Endothelial cell of umbilical vein (primary cell): Measurements from ENCODE around the gene PHAF1. TPM values are rescaled to one million over a fixed set of nuclear protein-coding genes. Genes with fewer than 3 reads are reported as not detected.

ENCODE experiments used
- BruUV-seq: library from RNA; stranded (reverse); fragments of 400-500 nt; replicated peaks from 2 replicates; lab custom pipeline; 2021; lab: Mats Ljungman, UMichigan
- CTCF ChIA-PET: fragments of 300-600, 350-600 bp; sonication (Branson Sonifier 250); formaldehyde crosslinking; loops from one replicate; lab custom pipeline; 2021; ENCODE audit warnings: antibody characterized with exemption, inconsistent platforms; lab: Charles Lee
- POLR2A ChIA-PET: fragments of 300-600, 350-600 bp; sonication (Branson Sonifier 250); formaldehyde crosslinking; loops from one replicate; lab custom pipeline; 2021; ENCODE audit warnings: antibody characterized with exemption, inconsistent platforms; lab: Charles Lee
- DNase-seq: peaks from one replicate; pipeline ENCODE4 v3.0.0-alpha.2; 2011; ENCODE audit warnings: low read depth, low spot score
- FAIRE-seq: peaks from 2 replicates; lab custom pipeline; 2011; peaks lifted over from hg19 to GRCh38; lab: Jason Lieb, UNC
- H2AFZ ChIP-seq: 2 replicates; pipeline ENCODE4 v1.6.0; 2012; ENCODE audit warnings: low read depth, low read length, control low read depth, inconsistent platforms
- H3K27ac ChIP-seq: 2 replicates; pipeline ENCODE4 v1.5.1; 2011; ENCODE audit warnings: low read depth, mild to moderate bottlenecking, control low read depth, low read length, moderate library complexity; ENCODE audit not compliant: insufficient read depth
- H3K27me3 ChIP-seq, 2 experiments: 2 replicates each; pipeline versions ENCODE4 v1.6.0 to v1.6.1; 2011; ENCODE audit warnings: low read length in 2 of 2, mixed read lengths in 1 of 2; ENCODE audit not compliant: control insufficient read depth in 2 of 2, insufficient read depth in 2 of 2
- H3K36me3 ChIP-seq, 2 experiments: 2 replicates in 1 of 2; 3 replicates in 1 of 2; pipeline ENCODE4 v1.5.1; 2011; ENCODE audit warnings: low read length in 2 of 2, mild to moderate bottlenecking in 1 of 2, moderate library complexity in 1 of 2; ENCODE audit not compliant: control insufficient read depth in 2 of 2, insufficient read depth in 2 of 2; ENCODE audit errors: extremely low read depth in 1 of 2
- H3K4me1 ChIP-seq: 3 replicates; pipeline ENCODE4 v1.5.1; 2011; ENCODE audit warnings: mild to moderate bottlenecking, low read length; ENCODE audit not compliant: control insufficient read depth, insufficient read depth; ENCODE audit errors: extremely low read depth
- H3K4me2 ChIP-seq: 2 replicates; pipeline ENCODE4 v1.6.1; 2011; ENCODE audit warnings: low read length, control low read depth, mixed read lengths; ENCODE audit not compliant: insufficient read depth
- H3K4me3 ChIP-seq, 3 experiments: fragments of 200-600 bp in 1 of 3; sonication (generic), shearing (Covaris generic) in 1 of 3; replicated peaks in 1 of 3; 2 replicates each; pipeline ENCODE4 v1.5.1; 2011 to 2016; ENCODE audit warnings: control low read depth in 3 of 3, low read length in 3 of 3, mild to moderate bottlenecking in 2 of 3, inconsistent platforms in 1 of 3, low read depth in 1 of 3, moderate library complexity in 1 of 3; ENCODE audit not compliant: insufficient read depth in 1 of 3
- H3K79me2 ChIP-seq: 2 replicates; pipeline ENCODE4 v1.6.0; 2012; ENCODE audit warnings: low read length, inconsistent platforms; ENCODE audit not compliant: control insufficient read depth, insufficient read depth
- H3K9ac ChIP-seq: replicated peaks from 2 replicates; pipeline ENCODE3; 2011; ENCODE audit warnings: low read length, control low read depth; ENCODE audit not compliant: insufficient read depth; ENCODE audit errors: extremely low read depth
- H3K9me1 ChIP-seq: replicated peaks from 3 replicates; pipeline ENCODE4 v1.6.0; 2011; ENCODE audit warnings: mild to moderate bottlenecking, low read length; ENCODE audit not compliant: control insufficient read depth, insufficient read depth; ENCODE audit errors: extremely low read depth
- H3K9me3 ChIP-seq: replicated peaks from 2 replicates; pipeline ENCODE4 v1.5.1; 2012; ENCODE audit warnings: low read length, inconsistent platforms; ENCODE audit not compliant: control insufficient read depth, insufficient read depth
- H4K20me1 ChIP-seq: replicated peaks from 2 replicates; pipeline ENCODE3; 2011; ENCODE audit warnings: mild to moderate bottlenecking, low read length; ENCODE audit not compliant: control insufficient read depth, insufficient read depth; ENCODE audit errors: extremely low read depth
- EZH2 ChIP-seq: IDR thresholded peaks from 2 replicates; pipeline ENCODE4 v1.6.1; 2012; ENCODE audit warnings: borderline replicate concordance, low read depth, mild to moderate bottlenecking, moderate library complexity, low read length, inconsistent platforms; ENCODE audit not compliant: severe bottlenecking
- FOS ChIP-seq: IDR thresholded peaks from 2 replicates; pipeline ENCODE4 v1.6.1; 2011; ENCODE audit warnings: mild to moderate bottlenecking, low read length, moderate library complexity, borderline replicate concordance; ENCODE audit not compliant: insufficient read depth
- GATA2 ChIP-seq: IDR thresholded peaks from 2 replicates; pipeline ENCODE4 v1.7.0; 2011; ENCODE audit warnings: low read depth, mild to moderate bottlenecking, moderate library complexity, mixed read lengths, low read length; ENCODE audit not compliant: insufficient read length, insufficient read depth
- JUN ChIP-seq: IDR thresholded peaks from 2 replicates; pipeline ENCODE4 v1.6.1; 2011; ENCODE audit warnings: borderline replicate concordance, low read depth; ENCODE audit not compliant: insufficient read length, insufficient read depth
- MYC ChIP-seq: IDR thresholded peaks from one replicate; pipeline ENCODE4 v1.6.1; 2011; ENCODE audit warnings: mild to moderate bottlenecking, low read depth, low read length
- POLR2A ChIP-seq: IDR thresholded peaks from 2 replicates; pipeline ENCODE4 v1.6.1; 2012; ENCODE audit warnings: low read depth, mild to moderate bottlenecking, control low read depth, low read length
- POLR2AphosphoS5 ChIP-seq: IDR thresholded peaks from 2 replicates; pipeline ENCODE4 v1.6.1; 2012; ENCODE audit warnings: low read depth, mild to moderate bottlenecking, control low read depth, low read length, moderate library complexity; ENCODE audit not compliant: insufficient read depth
- dilution Hi-C: fragments of 300-500 bp; cut with MboI; formaldehyde crosslinking; loops from one replicate; pipeline ENCODE4 v1.15.0; 2019; ENCODE audit warnings: low sequenced_read_pairs; ENCODE audit not compliant: extremely low pct_ligation_motif_present
- intact Hi-C: fragments of 100-400 bp; cut with micrococcal nuclease; formaldehyde crosslinking; loops from one replicate; pipeline ENCODE4 v1.10.0; 2022
- polyA plus RNA-seq, 4 experiments: library from polyadenylated mRNA; depleted of rRNA in 3 of 4; stranded (reverse) in 3 of 4; unstranded in 1 of 4; fragments of >200 nt; gene quantifications; 2 replicates each; pipeline versions ENCODE4 v1.2.1 to v1.2.3, GENCODE V29; 2011 to 2012; ENCODE audit warnings: missing spikeins in 1 of 4
- total RNA-seq: library from RNA; stranded (reverse); gene quantifications from 2 replicates; pipeline ENCODE4 v1.2.3, GENCODE V29; 2021
- TF ChIP-seq, protein P1 (sequence below), 2 donors: IDR thresholded peaks; 1 replicate in 1 of 2; 2 replicates in 1 of 2; pipeline ENCODE4 v1.5.1; 2011; ENCODE audit warnings: low read length in 2 of 2, mild to moderate bottlenecking in 2 of 2, moderate library complexity in 2 of 2, control low read depth in 1 of 2, inconsistent platforms in 1 of 2, low read depth in 1 of 2; ENCODE audit not compliant: insufficient read depth in 1 of 2; ENCODE audit errors: extremely low read depth in 1 of 2
- TF ChIP-seq, protein P2 (sequence below): IDR thresholded peaks from 2 replicates; pipeline ENCODE4 v1.6.1; 2011; ENCODE audit not compliant: insufficient read depth, insufficient read length

Gene PHAF1
- total and polyA plus RNA-seq, 2 donors (not counting 3 experiments of a cell fraction or from before 2014, with no cell fraction given): 18.5 to 21.9 TPM

DNA sequence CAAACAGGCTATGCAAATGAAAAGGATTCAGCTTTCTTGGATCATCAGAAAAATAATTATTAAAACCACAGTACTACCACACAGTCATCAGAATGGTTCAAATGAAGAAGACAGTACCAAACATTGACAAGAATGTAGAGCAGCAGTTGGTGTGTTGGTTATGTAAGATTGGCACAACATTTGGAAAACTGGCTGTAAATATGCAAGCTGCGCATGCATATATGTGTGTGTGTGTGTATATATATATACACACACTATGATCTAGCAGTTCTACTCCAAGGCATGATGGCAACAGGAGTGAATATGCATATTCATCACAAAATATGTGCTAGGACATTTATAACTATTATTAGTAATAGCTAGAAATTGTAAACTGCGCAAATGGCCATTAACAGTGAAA lies 34.4 kb upstream of the PHAF1 start:
- no peaks in the 10 kb centered on the region for H3K27me3 ChIP-seq
- no peaks in the 10 kb centered on the region for H3K9me1 ChIP-seq
- peaks cover 49% of the 10 kb centered on the region for H3K79me2 ChIP-seq
- TF ChIP-seq MYC: no peak
- TF ChIP-seq, protein P1, sequence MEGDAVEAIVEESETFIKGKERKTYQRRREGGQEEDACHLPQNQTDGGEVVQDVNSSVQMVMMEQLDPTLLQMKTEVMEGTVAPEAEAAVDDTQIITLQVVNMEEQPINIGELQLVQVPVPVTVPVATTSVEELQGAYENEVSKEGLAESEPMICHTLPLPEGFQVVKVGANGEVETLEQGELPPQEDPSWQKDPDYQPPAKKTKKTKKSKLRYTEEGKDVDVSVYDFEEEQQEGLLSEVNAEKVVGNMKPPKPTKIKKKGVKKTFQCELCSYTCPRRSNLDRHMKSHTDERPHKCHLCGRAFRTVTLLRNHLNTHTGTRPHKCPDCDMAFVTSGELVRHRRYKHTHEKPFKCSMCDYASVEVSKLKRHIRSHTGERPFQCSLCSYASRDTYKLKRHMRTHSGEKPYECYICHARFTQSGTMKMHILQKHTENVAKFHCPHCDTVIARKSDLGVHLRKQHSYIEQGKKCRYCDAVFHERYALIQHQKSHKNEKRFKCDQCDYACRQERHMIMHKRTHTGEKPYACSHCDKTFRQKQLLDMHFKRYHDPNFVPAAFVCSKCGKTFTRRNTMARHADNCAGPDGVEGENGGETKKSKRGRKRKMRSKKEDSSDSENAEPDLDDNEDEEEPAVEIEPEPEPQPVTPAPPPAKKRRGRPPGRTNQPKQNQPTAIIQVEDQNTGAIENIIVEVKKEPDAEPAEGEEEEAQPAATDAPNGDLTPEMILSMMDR (IDR thresholded peaks at IDR 0.05; ENCODE audit: extremely low read depth in 1 of 2, insufficient read depth in 1 of 2, low read depth in 1 of 2, low read length in 2 of 2): no peak
- no peak for TF ChIP-seq GATA2
- TF ChIP-seq POLR2A: no peak
- no peak for TF ChIP-seq FOS
- TF ChIP-seq POLR2AphosphoS5: no peak
- no peak for TF ChIP-seq JUN
- TF ChIP-seq, protein P2, sequence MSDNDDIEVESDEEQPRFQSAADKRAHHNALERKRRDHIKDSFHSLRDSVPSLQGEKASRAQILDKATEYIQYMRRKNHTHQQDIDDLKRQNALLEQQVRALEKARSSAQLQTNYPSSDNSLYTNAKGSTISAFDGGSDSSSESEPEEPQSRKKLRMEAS: no peak
- no peak for TF ChIP-seq EZH2
- dilution Hi-C loops: no loop called here
- CTCF ChIA-PET: interaction anchor here (1.0 kb wide), 1 partner anchor 15 kb away, joined by 4 read pairs; no protein-coding TSS in a partner anchor
- no peak overlapping the region for H3K4me2 ChIP-seq
- H3K27ac ChIP-seq: no peak overlapping the region
- DNase-seq (no peak), FAIRE-seq (no peak)
- no peak overlapping the region for H2AFZ ChIP-seq
- peaks cover 2% of the 10 kb centered on the region for H4K20me1 ChIP-seq
- intact Hi-C loops: no loop called here
- H3K9me3 ChIP-seq: no peaks in the 10 kb centered on the region
- no peak overlapping the region for H3K9ac ChIP-seq
- no peak overlapping the region for H3K4me3 ChIP-seq
- POLR2A ChIA-PET: no interaction called here
- no peaks in the 10 kb centered on the region for H3K4me1 ChIP-seq
- peaks cover 3 to 6% of the 10 kb centered on the region in 2 experiments for H3K36me3 ChIP-seq
- BruUV-seq: no TSS peak
